Hematopoietic multipotent progenitor cell treated with erythropoietin and hydrocortisone succinate and interleukin-3 and kit ligand, for 15 days (in vitro differentiated cells): ENCODE results near the gene SPACA5B.
A peak's percentile ranks its signal among the peaks of the same experiment; 100 is the strongest.
"Not testable (repeated sequence)": the region's sequence is repeated elsewhere in the genome, so short reads cannot be mapped to it uniquely, and the experiment has no call there.

Experiments used
- DNase-seq: peaks from one replicate; pipeline ENCODE4 v3.0.0-alpha.2; 2015; ENCODE audit warnings: low spot score

Gene SPACA5B

GRCh38 chrX:48130326-48130725, at the start of gene SPACA5B:
Gene SPACA5B, plus strand, starts transcription at chrX:48130626. Its CDS starts 62 bp downstream, at chrX:48130688.
- not testable (repeated sequence) for DNase-seq

DNA sequence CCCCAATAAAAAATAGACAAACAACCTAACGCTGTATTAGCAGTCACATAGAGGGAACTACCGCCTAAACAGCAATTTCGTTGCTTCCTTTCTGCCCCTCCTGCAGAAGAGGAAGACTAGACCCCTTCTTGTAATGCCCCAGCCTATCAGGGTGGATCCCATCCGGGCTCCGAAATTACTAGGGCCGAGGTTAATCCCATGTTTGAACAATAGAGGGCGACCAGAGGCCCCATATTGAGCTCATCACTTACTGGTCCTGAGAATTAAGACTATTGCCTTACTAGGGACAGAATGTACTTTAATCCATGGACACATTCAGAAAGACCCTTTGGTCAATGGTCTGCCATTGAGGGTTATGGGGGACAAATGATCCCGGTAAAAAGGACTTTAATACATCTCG, 47.2 kb upstream of the SPACA5B start:
- peak; percentile 6 for DNase-seq

DNA sequence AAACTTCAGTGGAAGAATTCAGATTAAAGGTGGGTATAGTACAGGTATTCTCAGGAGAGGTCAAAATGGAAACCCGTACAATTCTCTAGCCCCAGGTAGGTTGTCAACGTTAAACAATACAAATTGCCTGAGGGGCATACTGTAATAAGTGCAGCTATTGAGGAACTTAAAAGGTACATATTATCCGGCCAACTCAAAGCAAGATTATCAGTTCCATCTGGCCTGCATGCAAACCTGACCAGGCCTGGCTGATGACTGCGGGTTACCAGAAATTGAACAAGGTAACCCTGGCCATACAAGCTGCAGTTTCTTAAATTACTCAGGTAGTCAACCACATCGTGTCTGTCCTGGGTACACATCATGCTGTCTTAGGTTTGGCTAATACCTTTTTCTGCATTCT, 46.7 kb upstream of the SPACA5B start:
- no peak for DNase-seq

- no peak for DNase-seq
These were observed 44.3 kb upstream of the SPACA5B start for GRCh38 chrX:48086082-48086481.

DNA sequence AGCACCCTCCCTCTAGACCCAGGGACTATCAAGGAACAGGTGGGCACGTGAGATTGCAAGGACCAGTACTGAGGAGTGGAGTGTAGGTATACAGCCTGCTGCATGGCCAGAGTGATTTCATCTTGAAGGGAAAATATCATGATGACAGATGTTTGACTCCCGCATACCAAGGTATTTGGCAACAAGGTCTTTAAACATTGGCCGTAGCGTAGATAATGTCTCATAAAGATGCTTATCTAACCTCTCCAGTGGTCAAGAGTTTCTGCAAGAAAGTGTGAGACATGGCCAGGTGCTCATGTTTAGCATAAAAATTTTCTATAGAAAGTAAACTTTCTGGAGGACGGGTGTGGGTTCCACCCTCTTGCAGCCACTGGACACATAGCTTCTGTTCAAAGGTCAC, 40.3 kb upstream of the SPACA5B start:
- DNase-seq = no peak

DNA sequence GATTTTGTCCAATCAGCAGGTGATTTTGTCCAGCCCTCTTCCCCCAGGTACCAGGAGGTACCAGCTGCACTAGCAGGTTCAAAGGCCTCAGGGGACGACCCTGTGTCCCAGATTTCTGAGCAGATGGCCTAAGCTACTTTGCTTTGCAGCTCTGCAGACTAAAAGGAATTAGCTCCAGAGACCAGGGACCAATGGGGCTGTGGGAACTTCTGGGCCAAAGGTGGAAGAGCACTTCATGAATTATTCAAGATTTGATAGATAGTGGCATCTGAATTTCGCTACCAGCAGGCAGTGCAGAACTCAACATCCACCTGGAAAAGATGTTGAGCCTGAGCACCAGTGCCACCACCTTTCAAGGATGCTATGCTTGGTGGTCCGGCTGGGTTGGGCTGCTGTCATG, 37.9 kb upstream of the SPACA5B start:
- DNase-seq = not testable (repeated sequence)

- no peak for DNase-seq
These were observed 29.0 kb upstream of the SPACA5B start for GRCh38 chrX:48101443-48101842.

GRCh38 chrX:48102874-48103374, 27.5 kb upstream of the SPACA5B start:
- no peak for DNase-seq

- DNase-seq = no peak
These were observed 22.7 kb upstream of the SPACA5B start for GRCh38 chrX:48107717-48108116.

- not testable (repeated sequence) for DNase-seq
These were observed 5.1 kb upstream of the SPACA5B start for GRCh38 chrX:48125286-48125685.

DNA sequence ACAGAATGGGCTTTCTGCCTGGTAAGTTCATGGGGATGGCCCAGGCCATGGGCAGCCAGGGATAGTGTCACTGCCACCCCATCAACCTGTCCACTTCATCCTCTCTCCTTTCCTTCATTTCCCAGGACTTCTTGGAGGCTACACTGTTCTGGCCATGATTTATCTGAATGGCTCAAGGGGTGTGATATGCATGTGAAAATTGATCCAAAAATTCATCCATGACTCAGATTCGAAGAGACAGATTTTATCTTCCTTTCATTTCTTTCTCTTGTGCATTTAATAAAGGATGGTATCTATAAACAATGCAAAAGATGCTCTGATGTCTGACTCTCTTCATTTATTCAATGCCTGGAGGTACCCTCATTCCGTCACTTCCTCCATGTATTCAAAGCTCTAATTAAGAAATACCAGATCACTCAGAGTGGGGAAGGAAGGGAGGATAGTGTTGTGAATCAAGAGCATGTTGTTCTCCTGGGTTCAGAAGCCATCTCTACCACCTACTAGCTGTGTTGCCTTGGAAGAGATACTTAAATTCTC, 1.9 kb downstream of the SPACA5B start:
- not testable (repeated sequence) for DNase-seq

- not testable (repeated sequence) for DNase-seq
These were observed 8.7 kb downstream of the SPACA5B start for GRCh38 chrX:48139076-48139475.

GRCh38 chrX:48141810-48142508, 11.5 kb downstream of the SPACA5B start:
- not testable (repeated sequence) for DNase-seq

- DNase-seq = not testable (repeated sequence)
These were observed 12.3 kb downstream of the SPACA5B start for GRCh38 chrX:48142697-48143096.

DNA sequence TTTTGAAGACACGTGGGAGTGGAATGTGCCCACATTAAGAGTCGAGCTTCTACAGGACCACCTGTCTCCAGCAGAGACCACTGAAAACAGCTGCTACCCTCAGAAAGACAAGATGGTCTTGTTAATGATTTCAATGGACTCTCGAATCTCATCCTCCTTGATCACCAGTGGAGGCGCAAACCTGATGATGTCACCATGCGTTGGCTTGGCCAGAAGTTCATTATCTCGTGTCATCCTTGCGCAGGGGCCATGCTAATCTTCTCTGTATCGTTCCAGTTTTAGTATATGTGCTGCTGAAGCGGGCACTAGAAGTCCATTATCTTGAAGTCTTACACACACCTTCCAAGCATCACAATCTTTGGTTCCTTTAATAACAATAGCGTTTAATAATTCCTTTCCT, 23.3 kb downstream of the SPACA5B start:
- no peak for DNase-seq

- no peak for DNase-seq
These were observed 24.4 kb downstream of the SPACA5B start for GRCh38 chrX:48154796-48155195.

DNA sequence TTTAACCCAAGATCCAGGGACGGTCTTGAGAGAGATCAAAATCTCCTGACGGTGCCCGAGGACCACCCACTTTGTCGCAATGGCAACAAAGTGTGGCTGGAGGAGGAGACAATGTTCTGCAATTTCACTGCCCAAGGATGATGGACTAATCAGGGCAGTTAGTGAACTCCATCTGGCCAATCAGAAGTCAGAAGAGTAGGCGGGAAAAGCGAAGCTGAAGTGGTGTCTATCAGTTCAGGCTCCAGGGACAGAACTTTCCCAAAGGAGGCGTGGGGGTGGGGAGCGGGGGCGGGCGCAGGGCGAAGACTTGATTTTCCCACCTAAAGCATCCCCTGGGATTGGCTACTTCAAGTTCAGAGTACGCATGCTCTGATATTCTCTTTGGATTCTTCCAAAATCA, 25.6 kb downstream of the SPACA5B start:
- DNase-seq = no peak

DNA sequence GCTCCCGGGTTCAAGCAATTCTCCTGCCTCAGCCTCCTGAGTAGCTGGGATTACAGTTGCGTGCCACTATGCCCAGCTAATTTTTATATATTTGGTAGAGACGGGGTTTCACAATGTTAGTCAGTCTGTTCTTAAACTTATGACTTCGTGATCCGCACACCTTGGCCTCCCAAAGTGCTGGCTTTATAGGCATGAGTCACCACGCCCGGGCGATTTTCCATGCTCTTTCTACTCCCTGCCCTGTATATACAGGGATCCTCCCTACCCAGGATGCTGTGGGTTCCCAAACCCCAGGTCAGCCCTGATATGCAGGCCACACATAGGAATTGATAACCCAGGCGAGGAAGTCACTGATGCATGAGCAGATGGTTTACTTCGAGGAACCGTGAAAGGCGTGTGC, 34.8 kb downstream of the SPACA5B start:
- no peak for DNase-seq

DNA sequence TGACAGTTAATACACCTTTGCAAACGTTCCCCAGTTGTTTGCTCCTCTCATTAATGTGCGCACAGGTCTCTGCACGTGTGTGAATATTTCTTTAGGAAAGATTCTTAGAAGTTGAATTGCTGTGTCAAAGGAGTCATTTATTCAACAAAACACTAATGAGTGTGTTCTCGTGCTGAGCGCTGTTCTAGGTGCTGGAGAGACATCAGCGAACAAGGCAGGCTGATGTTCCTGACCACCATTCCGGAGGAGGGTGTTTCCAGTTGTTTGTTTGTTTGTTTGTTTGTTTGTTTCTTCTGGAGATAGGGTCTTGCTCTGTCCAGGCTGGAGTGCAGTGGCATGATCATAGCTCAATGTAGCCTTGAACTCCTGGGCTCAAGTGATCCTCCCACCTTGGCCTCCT, 35.9 kb downstream of the SPACA5B start:
- DNase-seq = not testable (repeated sequence)

GRCh38 chrX:48179691-48180090, 49.3 kb downstream of the SPACA5B start:
- DNase-seq = no peak

GRCh38 chrX:48180811-48181210, 50.4 kb downstream of the SPACA5B start:
- DNase-seq = no peak

- not testable (repeated sequence) for DNase-seq
These were observed 51.5 kb downstream of the SPACA5B start for GRCh38 chrX:48181882-48182281.
